AG10803 (cell line): ENCODE measurements around the gene MAP3K9.

Experiments
- DNase-seq: peaks from one replicate; pipeline ENCODE4 v3.0.0; 2010; ENCODE audit warnings: low read depth
- H3K4me3 ChIP-seq: 2 replicates; pipeline ENCODE4 v1.5.1; 2011; ENCODE audit warnings: mild to moderate bottlenecking, low read length, control low read depth
- CTCF ChIP-seq: conservative IDR thresholded peaks from 2 replicates; pipeline ENCODE4 v1.5.1; 2011; ENCODE audit warnings: mild to moderate bottlenecking, low read length, control low read depth, inconsistent platforms

MAP3K9 gene

GRCh38 chr14:70845601-70846000, 36.3 kb upstream of the MAP3K9 start:
- no peak for TF ChIP-seq CTCF
- DNase-seq: no peak
- no peak overlapping the region for H3K4me3 ChIP-seq

GRCh38 chr14:70842851-70843462, 33.6 kb upstream of the MAP3K9 start:
- DNase-seq: peak; percentile 62
- H3K4me3 ChIP-seq: no peak overlapping the region
- TF ChIP-seq CTCF: no peak

GRCh38 chr14:70838076-70838475, 28.8 kb upstream of the MAP3K9 start:
- TF ChIP-seq CTCF: no peak
- DNase-seq: no peak
- H3K4me3 ChIP-seq: no peak overlapping the region

- no peak for TF ChIP-seq CTCF
- DNase-seq: no peak
- no peak overlapping the region for H3K4me3 ChIP-seq
Observed at GRCh38 chr14:70836946-70837345, 27.6 kb upstream of the MAP3K9 start.

GRCh38 chr14:70833884-70834283, 24.6 kb upstream of the MAP3K9 start:
- H3K4me3 ChIP-seq: no peak overlapping the region
- no peak for TF ChIP-seq CTCF
- no peak for DNase-seq

GRCh38 chr14:70832561-70833305, 23.4 kb upstream of the MAP3K9 start:
- peak; percentile 30 for DNase-seq
- no peak for TF ChIP-seq CTCF
- H3K4me3 ChIP-seq: no peak overlapping the region
